ENCODE data around the gene SPR. TPM values are rescaled to one million over a fixed set of nuclear protein-coding genes. Genes with fewer than 3 reads are reported as not detected.

The SPR gene
- total and polyA plus RNA-seq, 2 of the 4 experiments (the other 2 are of a cell fraction): 14.3 to 17.4 TPM

- Histone ChIP-seq H3K4me3 (ENCODE audit: insufficient read depth, low read depth, low read length) (no peak overlapping the region), H4K8ac (ENCODE audit: low read depth in 2 of 2, low read length in 2 of 2) (no peak overlapping the region), H3K23ac (ENCODE audit: low read depth, low read length) (no peak overlapping the region), H4K20me1 (ENCODE audit: insufficient read depth, low read length) (no peaks in the 10 kb centered on the region), H3K4me2 (ENCODE audit: low read depth, low read length) (no peak overlapping the region), H3K18ac (ENCODE audit: low read depth, low read length) (no peak overlapping the region), H3K9me1 (ENCODE audit: insufficient read depth, low read length) (no peaks in the 10 kb centered on the region), H2AFZ (replicated peaks; ENCODE audit: low read length, poor library complexity) (no peak overlapping the region), H3K4me1 (ENCODE audit: control insufficient read depth, insufficient read depth, low read length) (no peaks in the 10 kb centered on the region), H3K27ac (ENCODE audit: insufficient read depth, low read length) (no peak overlapping the region), H3K79me1 (ENCODE audit: low read depth in 1 of 2, low read length in 2 of 2) (no peaks in the 10 kb centered on the region), H3K56ac (ENCODE audit: extremely low read depth, insufficient read depth, low read length) (no peak overlapping the region), H2AK5ac (ENCODE audit: low read depth, low read length) (no peak overlapping the region), H3K27me3 (ENCODE audit: control insufficient read depth, insufficient read depth, low read length) (peaks cover 38% of the 10 kb centered on the region), H3K36me3 (ENCODE audit: control insufficient read depth, insufficient read depth, low read length) (no peaks in the 10 kb centered on the region), H3K14ac (replicated peaks; ENCODE audit: low read depth, low read length) (no peak overlapping the region), H3K9me3 (ENCODE audit: control insufficient read depth, insufficient read depth, low read length) (0 out of 2 replicates have a peak, but pooled peaks cover 1% of the 10 kb centered on the region), H3K9ac (ENCODE audit: low read depth, low read length) (no peak overlapping the region), H3K4ac (ENCODE audit: low read depth, low read length) (no peak overlapping the region), H4K5ac (ENCODE audit: low read depth, low read length) (no peak overlapping the region), H2AK9ac (replicated peaks; ENCODE audit: low read depth, low read length, poor library complexity) (no peak overlapping the region), H4K91ac (ENCODE audit: insufficient read depth, low read depth, low read length) (no peak overlapping the region), H2BK5ac (ENCODE audit: low read depth, low read length, poor library complexity, severe bottlenecking) (no peak overlapping the region), H2BK20ac (ENCODE audit: low read depth, low read length) (no peak overlapping the region), H2BK15ac (ENCODE audit: low read depth, low read length) (no peak overlapping the region), H2BK120ac (ENCODE audit: low read depth, low read length) (no peak overlapping the region)
- dilution Hi-C loops (cut with HindIII; ENCODE audit: low sequenced_read_pairs, unreplicated experiment): no loop called here
- intact Hi-C loops (cut with micrococcal nuclease): no loop called here
- BruUV-seq (replicated peaks): no TSS peak
- ChIA-PET POLR2A (ENCODE audit: unreplicated experiment) (no interaction called here), CTCF (no interaction called here)
- TF ChIP-seq SMC3 (IDR thresholded peaks at IDR 0.05; ENCODE audit: low read depth, low read length): no peak
- no peak for TF ChIP-seq BHLHE40 (IDR thresholded peaks at IDR 0.05; ENCODE audit: low read depth, low read length)
- no peak for TF ChIP-seq CHD1 (IDR thresholded peaks at IDR 0.05; ENCODE audit: low read depth, low read length)
- no peak for TF ChIP-seq POLR2A (IDR thresholded peaks at IDR 0.05; ENCODE audit: low read depth, low read length)
- TF ChIP-seq RAD21 (IDR thresholded peaks at IDR 0.05; ENCODE audit: low read length): no peak
- TF ChIP-seq RCOR1 (IDR thresholded peaks at IDR 0.05; ENCODE audit: insufficient replicate concordance, low read length): no peak
- no peak for TF ChIP-seq MAFK (IDR thresholded peaks at IDR 0.05; ENCODE audit: low read depth, low read length)
- TF ChIP-seq RFX5 (IDR thresholded peaks at IDR 0.05; ENCODE audit: low read depth, low read length): no peak
- no peak for TF ChIP-seq MXI1 (IDR thresholded peaks at IDR 0.05; ENCODE audit: borderline replicate concordance, low read depth, low read length)
- no peak for TF ChIP-seq USF2 (IDR thresholded peaks at IDR 0.05; ENCODE audit: low read depth, low read length)
- no peak for TF ChIP-seq CTCF (conservative IDR thresholded peaks at IDR 0.05; ENCODE audit: low read depth, low read length)
- no peak for TF ChIP-seq CEBPB (IDR thresholded peaks at IDR 0.05; ENCODE audit: low read depth, low read length)
- TF ChIP-seq ELK1 (IDR thresholded peaks at IDR 0.05; ENCODE audit: borderline replicate concordance, low read depth, low read length): no peak
- TF ChIP-seq MAZ (IDR thresholded peaks at IDR 0.05; ENCODE audit: borderline replicate concordance, low read depth, low read length): no peak
- no peak for TF ChIP-seq FOS (IDR thresholded peaks at IDR 0.05; ENCODE audit: low read depth, low read length)
- TF ChIP-seq NFE2L2 (IDR thresholded peaks at IDR 0.05; ENCODE audit: low read depth, low read length): no peak
- in situ Hi-C loops (cut with MboI; ENCODE audit: low sequenced_read_pairs): no loop called here
- DNase-seq (no peak), ATAC-seq (ENCODE audit: low read depth) (no peak)
- WGBS, 2 experiments (ENCODE audit: extremely low coverage in 2 of 2, insufficient read length in 1 of 2): 66% methylated on average over 3 of the region's 3 CpGs; no CpG with 5 or more reads in 1 of the 2 experiments
These were observed 38.6 kb upstream of the SPR start for GRCh38 chr2:72848436-72849137.
